NCI-H2029 treated with DMSO at 0.1 percent for 48 hours (cell line): ENCODE measurements around the gene PGR.
"Not testable (repeated sequence)": the region's sequence is repeated elsewhere in the genome, so short reads cannot be mapped to it uniquely, and the experiment has no call there.

Experiments
- DNase-seq: peaks from one replicate; lab custom pipeline; 2025; lab: John Stamatoyannopoulos, UW

PGR gene

GRCh38 chr11:101082813-101083212 is 46.8 kb downstream of the PGR start:
- DNase-seq: no peak

DNA sequence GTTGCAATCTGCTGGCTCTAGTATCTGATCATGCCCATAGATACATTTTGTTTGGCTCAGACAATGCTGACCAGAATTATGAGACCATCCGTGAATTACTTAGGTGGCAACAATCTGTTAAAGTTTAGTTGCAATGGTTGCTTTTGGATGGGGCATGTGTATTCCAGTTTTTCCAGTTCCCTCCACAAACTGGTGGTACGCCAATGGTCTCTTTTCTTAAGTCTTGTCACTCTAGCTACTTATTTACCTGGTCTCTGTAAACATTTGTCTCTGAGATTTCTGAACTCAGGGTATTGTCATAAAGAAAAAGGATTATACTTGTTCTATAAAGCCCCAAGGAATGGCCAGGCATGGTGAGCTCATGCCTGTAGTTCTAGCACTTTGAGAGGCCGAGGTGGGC is 65.9 kb downstream of the PGR start:
- DNase-seq: no peak

DNA sequence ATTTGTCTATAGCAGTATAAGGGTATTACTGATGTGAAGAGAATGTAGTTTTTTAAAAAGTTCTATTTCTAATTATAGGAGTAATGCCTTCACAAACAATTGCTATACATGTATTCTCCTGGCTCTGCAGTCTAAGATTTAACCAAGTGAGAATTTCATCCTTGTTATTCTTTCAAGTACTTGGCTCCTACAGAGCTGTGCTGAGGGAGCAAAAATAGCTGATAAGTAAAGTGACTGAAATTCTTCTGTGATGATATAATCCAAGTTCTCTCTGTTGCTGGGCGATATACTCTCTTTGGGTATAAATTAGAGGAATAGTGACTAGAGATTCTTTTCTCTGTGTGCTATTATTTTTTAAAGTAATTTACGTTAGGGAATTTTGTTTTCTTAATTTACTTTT is 68.0 kb downstream of the PGR start:
- DNase-seq: no peak

- DNase-seq: no peak
These were observed 70.3 kb downstream of the PGR start for GRCh38 chr11:101059331-101059730.

DNA sequence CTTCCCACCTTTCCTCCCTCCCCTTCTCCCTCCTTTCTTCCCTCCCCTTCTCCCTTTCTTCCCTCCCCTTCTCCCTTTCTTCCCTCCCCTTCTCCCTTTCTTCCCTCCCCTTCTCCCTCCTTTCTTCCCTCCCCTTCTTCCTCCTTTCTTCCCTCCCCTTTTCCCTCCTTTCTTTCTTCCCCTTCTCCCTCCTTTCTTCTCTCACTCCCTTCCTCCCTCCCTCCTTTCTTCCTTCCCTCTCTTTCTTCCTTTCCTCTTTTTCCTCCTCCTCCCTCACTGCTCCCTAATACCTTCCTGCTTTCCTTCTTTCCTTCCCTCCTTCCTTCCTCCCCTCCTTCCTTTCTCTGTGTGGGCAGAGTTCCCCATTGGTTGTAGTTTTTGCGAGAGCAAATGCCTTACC is 76.1 kb downstream of the PGR start:
- DNase-seq: no peak

- DNase-seq: no peak
These were observed 77.9 kb downstream of the PGR start for GRCh38 chr11:101051677-101052076.

DNA sequence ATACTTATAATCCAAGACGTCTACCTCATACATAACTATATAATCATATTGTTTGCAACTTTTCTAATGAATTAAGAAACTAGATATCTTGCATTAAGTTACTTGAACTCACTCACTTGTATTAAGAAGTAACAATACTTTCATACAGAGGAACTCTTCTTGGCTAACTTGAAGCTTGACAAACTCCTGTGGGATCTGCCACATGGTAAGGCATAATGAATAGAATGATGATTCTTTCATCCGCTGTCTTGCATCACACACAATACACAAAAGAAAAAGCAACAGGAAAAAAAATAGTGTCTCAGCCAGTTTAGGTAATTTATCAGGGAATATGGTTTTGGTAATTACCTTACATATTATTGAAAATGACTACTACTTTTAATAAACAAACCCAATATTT is 79.8 kb downstream of the PGR start:
- no peak for DNase-seq

- DNase-seq: no peak
These were observed 80.5 kb downstream of the PGR start for GRCh38 chr11:101049123-101049522.

DNA sequence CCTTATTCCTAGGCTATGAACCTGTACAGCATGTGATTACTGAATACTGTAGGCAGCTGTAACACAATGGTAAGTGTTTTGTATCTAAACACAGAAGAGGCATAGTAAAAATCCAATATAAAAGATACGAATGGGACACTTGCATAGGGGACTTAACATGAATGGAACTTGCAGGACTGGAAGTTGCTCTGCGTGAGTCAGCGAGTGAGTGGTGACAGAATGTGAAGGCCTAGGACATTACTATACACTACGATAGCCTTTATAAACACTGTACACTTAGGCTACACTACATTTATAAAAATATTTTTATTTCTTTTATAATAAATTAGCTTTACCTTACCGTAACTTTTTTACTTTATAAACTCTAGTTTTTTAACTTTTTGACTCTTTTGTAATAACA is 81.1 kb downstream of the PGR start:
- no peak for DNase-seq

GRCh38 chr11:101046947-101047346 is 82.7 kb downstream of the PGR start:
- DNase-seq: no peak

- no peak for DNase-seq
These were observed 84.2 kb downstream of the PGR start for GRCh38 chr11:101045415-101045814.

- DNase-seq: no peak
These were observed 85.7 kb downstream of the PGR start for GRCh38 chr11:101043940-101044339.

GRCh38 chr11:101035872-101036271 is 93.7 kb downstream of the PGR start:
- DNase-seq: no peak

GRCh38 chr11:101034076-101034475 is 95.5 kb downstream of the PGR start:
- DNase-seq: peak; percentile 37

DNA sequence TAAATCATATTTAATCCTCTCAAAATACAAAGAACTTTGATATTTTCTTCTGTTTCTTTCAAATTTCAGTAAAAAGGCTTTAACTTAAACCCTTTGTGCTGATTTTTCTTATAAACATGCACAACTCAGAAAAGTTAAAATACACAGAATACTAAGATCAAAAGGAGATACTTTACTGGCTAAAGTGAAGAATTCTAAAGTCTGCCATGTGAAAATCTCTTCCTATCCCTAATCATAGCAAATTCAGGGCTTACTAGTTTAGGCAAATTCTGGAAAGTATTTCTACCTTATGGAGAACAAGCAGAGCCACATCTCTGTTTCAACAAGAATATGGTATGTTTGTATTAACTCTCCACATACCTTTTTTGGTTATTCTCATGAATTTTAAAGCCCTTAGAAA is 96.6 kb downstream of the PGR start:
- DNase-seq: no peak

GRCh38 chr11:101031713-101032112 is 97.9 kb downstream of the PGR start:
- no peak for DNase-seq

DNA sequence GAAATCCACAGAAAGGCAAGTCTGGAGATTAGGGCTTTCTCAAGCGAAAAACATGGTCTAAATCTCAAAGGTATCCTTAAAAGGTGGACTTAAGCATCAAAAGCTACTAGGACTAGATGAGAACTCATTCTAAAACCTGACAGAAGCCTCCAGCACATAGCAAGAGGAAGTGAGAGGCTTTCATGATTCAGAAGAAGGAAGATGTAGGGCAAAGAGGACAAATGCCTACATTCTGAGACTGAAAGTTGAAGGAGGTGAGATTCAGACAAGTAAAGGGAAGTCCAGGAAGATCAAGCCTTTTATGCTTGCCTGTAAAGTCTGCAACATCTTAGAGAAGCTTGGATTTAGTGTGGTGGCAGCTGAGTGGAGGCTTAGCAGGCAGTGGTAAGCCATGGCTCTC is 98.9 kb downstream of the PGR start:
- no peak for DNase-seq

- DNase-seq: no peak
These were observed 99.6 kb downstream of the PGR start for GRCh38 chr11:101030015-101030414.

DNA sequence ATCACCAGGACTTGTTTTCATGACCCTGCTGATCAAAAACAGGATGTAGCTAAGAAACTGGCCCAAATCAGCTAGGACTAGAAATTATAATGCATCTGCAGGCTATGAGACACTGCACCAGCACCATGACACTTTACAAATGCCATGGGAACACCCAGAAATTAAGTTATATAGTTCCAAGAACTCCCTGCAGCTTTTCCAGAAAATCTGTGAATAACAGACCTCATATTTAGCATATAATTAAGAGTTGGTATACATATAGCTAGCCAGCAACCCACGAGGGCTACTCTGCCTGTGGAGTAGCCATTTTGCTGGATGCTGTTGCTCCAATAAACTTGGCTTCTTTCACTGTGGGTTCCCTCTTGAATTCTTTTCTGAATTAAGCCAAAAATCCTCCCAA is 101.0 kb downstream of the PGR start:
- DNase-seq: no peak

DNA sequence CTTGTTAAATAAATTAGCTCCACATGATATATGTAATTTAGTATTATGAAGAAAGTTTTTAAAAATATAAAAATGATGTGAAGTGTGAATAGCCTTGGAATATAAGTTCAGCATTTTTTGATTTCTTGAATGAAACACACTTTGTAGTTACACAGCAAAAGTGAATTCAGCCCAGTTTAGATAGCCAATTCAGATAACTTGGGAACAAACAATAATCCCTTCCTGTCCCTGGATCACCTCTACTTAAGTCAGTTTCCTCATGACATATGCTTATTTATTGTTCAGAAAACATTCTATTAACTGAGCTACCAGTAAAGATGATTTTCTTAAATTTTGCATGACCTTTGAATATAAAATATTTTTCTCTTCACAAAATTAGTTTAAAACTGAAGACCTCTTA is 107.4 kb downstream of the PGR start:
- DNase-seq: no peak

DNA sequence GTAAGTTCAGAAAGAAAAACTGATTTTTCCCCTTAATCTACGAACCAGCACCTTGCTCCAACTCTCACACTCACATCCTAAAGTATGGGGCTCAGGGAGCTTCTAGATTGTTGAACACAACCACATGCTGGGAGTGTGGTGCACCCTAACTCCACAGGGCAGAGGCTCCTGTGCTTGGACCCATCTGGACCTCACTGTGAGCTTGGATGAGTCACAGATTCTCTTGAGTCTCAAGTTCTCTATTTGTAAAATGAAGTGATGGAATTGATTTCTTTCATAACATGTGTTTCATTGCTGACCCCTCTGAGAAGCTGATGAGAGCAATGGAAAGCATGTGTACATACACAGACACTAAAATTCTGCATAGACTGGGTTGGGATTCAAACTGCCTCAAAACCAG is 109.7 kb downstream of the PGR start:
- no peak for DNase-seq

DNA sequence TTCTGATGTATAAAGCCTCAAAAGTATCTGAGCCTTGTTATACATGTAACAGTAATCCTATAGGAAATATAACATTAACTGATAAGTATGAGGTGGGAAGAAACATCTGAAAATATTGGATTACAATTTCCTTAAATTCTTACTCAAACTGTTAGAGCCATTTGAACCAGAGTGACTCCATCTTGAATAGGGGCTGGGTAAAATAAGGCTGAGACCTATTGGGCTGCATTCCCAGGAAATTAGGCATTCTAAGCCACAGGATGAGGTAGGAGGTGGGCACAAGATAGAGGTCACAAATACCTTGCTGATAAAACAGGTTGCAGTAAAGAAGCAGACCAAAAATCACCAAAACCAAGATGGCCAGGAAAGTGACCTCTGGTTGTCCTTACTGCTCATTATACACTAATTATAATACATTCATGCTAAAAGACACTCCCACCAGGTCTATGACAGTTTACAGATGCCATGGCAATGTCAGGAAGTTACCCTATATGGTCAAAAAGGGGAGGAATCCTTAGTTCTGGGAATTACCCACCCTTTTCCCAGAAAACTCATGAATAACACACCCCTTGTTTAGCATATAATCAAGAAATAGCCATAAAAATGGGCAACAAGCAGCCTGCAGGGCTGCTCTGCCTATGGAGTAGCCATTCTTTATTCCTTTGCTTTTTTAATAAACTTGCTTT is 114.9 kb downstream of the PGR start:
- DNase-seq: no peak

GRCh38 chr11:101013702-101014101 is 115.9 kb downstream of the PGR start:
- not testable (repeated sequence) for DNase-seq

DNA sequence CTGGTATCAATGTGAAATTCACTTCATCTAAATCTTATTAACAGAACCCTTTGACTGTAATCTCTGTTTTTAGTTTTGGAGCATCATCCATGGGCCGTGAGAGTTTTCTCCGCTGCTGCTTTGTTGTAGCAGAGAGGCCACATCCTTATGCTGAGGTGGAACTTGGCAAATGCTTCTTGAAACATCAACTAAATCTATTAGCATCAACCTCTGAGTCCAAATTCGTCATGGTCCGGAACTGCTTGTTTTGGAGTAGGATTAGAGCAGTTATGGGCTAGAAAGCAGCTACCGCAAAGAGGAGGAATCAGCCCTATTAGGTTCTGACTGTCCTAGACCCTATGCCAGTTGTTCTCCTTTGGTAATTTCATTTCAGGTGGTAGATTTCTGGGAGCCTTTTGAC is 117.7 kb downstream of the PGR start:
- no peak for DNase-seq

DNA sequence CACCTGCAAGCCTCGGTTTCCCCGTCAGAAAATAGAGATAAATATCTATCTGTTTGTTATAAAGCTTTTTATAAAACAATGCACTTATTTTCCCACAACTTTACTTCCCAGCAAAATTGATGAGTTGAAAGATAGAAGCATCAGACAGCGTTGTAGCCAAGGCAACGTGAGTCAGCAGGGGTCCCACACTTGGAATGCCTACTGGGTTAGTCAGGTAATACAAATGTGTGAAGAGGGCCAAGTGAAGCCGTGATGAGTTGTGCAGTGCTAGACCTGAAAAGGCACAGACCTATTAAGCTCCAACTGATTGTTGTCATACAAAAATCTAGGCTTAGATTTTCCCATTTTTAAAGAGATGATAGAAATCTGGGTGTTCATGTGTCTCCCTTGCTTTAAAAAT is 118.7 kb downstream of the PGR start:
- no peak for DNase-seq
